ENCODE results near the gene FAAP100. TPM values are rescaled to one million over a fixed set of nuclear protein-coding genes. Genes with fewer than 3 reads are reported as not detected.
A peak's percentile ranks its signal among the peaks of the same experiment; 100 is the strongest.

The FAAP100 gene
- total RNA-seq, 1 experiment from 2014 or later = 54.7 TPM

DNA sequence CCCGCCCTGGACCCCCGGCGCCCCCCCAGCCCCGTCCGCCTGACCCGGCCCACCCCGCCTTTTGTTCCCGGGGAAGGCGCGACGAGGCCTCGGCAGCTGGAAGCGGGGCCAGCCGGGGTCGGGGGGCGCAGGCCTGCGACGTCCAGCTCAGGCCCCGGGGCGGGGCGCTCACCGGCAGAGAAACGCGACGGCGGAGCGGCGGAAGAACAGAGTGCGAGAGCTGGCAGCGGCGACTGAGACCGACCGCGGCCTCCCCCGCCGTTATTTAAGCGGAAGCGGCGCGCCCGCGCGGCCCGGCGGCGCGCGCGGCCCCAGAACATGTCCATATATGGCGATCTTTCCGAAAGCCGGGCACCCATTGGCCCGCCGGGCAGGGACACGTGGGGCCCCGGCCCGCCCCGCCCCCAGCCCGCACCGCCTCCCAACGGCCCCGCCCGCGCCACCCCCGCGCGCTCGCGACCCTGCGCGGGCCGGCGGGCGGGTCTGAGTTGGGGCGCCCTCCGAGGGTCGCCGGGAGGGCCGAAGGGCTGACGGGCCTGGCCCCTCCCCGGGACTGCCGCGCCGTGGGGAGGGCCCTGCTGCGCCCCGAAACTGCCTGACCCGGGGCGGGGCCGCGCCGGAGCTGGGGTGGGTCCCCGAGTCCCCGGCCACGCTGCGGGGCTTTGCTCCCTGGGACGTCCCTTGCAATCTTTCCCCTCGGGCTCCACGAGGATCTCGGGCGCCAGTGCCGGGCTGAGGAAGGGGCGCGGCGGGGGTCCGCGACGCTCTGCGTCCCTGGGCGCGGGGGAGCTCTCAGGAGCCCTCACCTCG lies 39.4 kb downstream of the FAAP100 start, which contains the start of gene ACTG1:
Gene ACTG1 (minus strand): TSS at position 238 of the 810 bp plus-strand sequence. CDS start 445 bp downstream, outside the sequence.
- peak within 1 kb of the TSS; percentile 94 for H3K27ac Mint-ChIP-seq
- DNase-seq (ENCODE audit: low spot score) (peak; percentile 88), ATAC-seq (peak; percentile 6)
- H3K4me1 Mint-ChIP-seq = peaks cover 41% of the 10 kb centered on the region
- peaks cover 2% of the 10 kb centered on the region; the same call in 1 of the 2 replicates for H3K9me3 Mint-ChIP-seq
- POLR2A ChIA-PET = interaction anchor here (1.1 to 2.3 kb wide), 7 partner anchors 10 to 118 kb away, joined by 4 to 12 read pairs (median 7); partner anchors contain the start of genes BAHCC1 and FAAP100
- peaks cover 38% of the 10 kb centered on the region for H3K36me3 Mint-ChIP-seq
- CTCF ChIA-PET = interaction anchor here (0.6 to 3.6 kb wide), 6 partner anchors 11 to 258 kb away, joined by 3 to 27 read pairs (median 4); partner anchors contain the start of gene FAAP100
- H3K27me3 Mint-ChIP-seq (ENCODE audit: low read depth) = peaks cover 10% of the 10 kb centered on the region; the same call in 1 of the 2 replicates
- H3K4me3 Mint-ChIP-seq = peak within 1 kb of the TSS; percentile 99
- TF ChIP-seq ZNF317 (CRISPR knock-in tag; IDR thresholded peaks at IDR 0.05; ENCODE audit: borderline replicate concordance, low read depth) (no peak), ZBTB21 (CRISPR knock-in tag; IDR thresholded peaks at IDR 0.05; ENCODE audit: borderline replicate concordance) (0 out of 2 replicates have a peak, but pooled peaks have one; percentile 68), MXD4 (CRISPR knock-in tag; IDR thresholded peaks at IDR 0.05; ENCODE audit: borderline replicate concordance) (no peak), SP1 (CRISPR knock-in tag; conservative IDR thresholded peaks at IDR 0.05) (peak; percentile 55), NR3C1 (CRISPR knock-in tag; conservative IDR thresholded peaks at IDR 0.05; ENCODE audit: low read depth) (no peak), ESRRA (CRISPR knock-in tag; IDR thresholded peaks at IDR 0.05; ENCODE audit: borderline replicate concordance) (0 out of 2 replicates have a peak, but pooled peaks have one; percentile 42), SMAD3 (CRISPR knock-in tag; IDR thresholded peaks at IDR 0.05; ENCODE audit: borderline replicate concordance) (peak; percentile 13; the same call in 1 of the 2 replicates), KAT7 (CRISPR knock-in tag; IDR thresholded peaks at IDR 0.05; ENCODE audit: borderline replicate concordance) (0 out of 2 replicates have a peak, but pooled peaks have one; percentile 35), CREB1 (CRISPR knock-in tag; IDR thresholded peaks at IDR 0.05) (no peak), ZNF423 (CRISPR knock-in tag; IDR thresholded peaks at IDR 0.05) (peak; percentile 18; the same call in 1 of the 2 replicates), CREM (CRISPR knock-in tag; IDR thresholded peaks at IDR 0.05) (no peak), NFATC4 (CRISPR knock-in tag; IDR thresholded peaks at IDR 0.05) (no peak; the same call in 1 of the 2 replicates), ATF1 (CRISPR knock-in tag; IDR thresholded peaks at IDR 0.05) (no peak)
- TF ChIP-seq, protein P1, sequence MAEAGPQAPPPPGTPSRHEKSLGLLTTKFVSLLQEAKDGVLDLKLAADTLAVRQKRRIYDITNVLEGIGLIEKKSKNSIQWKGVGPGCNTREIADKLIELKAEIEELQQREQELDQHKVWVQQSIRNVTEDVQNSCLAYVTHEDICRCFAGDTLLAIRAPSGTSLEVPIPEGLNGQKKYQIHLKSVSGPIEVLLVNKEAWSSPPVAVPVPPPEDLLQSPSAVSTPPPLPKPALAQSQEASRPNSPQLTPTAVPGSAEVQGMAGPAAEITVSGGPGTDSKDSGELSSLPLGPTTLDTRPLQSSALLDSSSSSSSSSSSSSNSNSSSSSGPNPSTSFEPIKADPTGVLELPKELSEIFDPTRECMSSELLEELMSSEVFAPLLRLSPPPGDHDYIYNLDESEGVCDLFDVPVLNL (CRISPR knock-in tag; IDR thresholded peaks at IDR 0.05; ENCODE audit: borderline replicate concordance, low read depth) = no peak
- TF ChIP-seq, protein P2, sequence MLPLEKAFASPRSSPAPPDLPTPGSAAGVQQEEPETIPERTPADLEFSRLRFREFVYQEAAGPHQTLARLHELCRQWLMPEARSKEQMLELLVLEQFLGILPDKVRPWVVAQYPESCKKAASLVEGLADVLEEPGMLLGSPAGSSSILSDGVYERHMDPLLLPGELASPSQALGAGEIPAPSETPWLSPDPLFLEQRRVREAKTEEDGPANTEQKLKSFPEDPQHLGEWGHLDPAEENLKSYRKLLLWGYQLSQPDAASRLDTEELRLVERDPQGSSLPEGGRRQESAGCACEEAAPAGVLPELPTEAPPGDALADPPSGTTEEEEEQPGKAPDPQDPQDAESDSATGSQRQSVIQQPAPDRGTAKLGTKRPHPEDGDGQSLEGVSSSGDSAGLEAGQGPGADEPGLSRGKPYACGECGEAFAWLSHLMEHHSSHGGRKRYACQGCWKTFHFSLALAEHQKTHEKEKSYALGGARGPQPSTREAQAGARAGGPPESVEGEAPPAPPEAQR (CRISPR knock-in tag; IDR thresholded peaks at IDR 0.05) = no peak
- TF ChIP-seq, protein P3, sequence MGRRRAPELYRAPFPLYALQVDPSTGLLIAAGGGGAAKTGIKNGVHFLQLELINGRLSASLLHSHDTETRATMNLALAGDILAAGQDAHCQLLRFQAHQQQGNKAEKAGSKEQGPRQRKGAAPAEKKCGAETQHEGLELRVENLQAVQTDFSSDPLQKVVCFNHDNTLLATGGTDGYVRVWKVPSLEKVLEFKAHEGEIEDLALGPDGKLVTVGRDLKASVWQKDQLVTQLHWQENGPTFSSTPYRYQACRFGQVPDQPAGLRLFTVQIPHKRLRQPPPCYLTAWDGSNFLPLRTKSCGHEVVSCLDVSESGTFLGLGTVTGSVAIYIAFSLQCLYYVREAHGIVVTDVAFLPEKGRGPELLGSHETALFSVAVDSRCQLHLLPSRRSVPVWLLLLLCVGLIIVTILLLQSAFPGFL (CRISPR knock-in tag; IDR thresholded peaks at IDR 0.05; ENCODE audit: borderline replicate concordance) = no peak
- TF ChIP-seq, protein P4, sequence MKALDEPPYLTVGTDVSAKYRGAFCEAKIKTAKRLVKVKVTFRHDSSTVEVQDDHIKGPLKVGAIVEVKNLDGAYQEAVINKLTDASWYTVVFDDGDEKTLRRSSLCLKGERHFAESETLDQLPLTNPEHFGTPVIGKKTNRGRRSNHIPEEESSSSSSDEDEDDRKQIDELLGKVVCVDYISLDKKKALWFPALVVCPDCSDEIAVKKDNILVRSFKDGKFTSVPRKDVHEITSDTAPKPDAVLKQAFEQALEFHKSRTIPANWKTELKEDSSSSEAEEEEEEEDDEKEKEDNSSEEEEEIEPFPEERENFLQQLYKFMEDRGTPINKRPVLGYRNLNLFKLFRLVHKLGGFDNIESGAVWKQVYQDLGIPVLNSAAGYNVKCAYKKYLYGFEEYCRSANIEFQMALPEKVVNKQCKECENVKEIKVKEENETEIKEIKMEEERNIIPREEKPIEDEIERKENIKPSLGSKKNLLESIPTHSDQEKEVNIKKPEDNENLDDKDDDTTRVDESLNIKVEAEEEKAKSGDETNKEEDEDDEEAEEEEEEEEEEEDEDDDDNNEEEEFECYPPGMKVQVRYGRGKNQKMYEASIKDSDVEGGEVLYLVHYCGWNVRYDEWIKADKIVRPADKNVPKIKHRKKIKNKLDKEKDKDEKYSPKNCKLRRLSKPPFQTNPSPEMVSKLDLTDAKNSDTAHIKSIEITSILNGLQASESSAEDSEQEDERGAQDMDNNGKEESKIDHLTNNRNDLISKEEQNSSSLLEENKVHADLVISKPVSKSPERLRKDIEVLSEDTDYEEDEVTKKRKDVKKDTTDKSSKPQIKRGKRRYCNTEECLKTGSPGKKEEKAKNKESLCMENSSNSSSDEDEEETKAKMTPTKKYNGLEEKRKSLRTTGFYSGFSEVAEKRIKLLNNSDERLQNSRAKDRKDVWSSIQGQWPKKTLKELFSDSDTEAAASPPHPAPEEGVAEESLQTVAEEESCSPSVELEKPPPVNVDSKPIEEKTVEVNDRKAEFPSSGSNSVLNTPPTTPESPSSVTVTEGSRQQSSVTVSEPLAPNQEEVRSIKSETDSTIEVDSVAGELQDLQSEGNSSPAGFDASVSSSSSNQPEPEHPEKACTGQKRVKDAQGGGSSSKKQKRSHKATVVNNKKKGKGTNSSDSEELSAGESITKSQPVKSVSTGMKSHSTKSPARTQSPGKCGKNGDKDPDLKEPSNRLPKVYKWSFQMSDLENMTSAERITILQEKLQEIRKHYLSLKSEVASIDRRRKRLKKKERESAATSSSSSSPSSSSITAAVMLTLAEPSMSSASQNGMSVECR (CRISPR knock-in tag; IDR thresholded peaks at IDR 0.05; ENCODE audit: borderline replicate concordance) = peak; percentile 43; the same call in 1 of the 2 replicates
- TF ChIP-seq, protein P5, sequence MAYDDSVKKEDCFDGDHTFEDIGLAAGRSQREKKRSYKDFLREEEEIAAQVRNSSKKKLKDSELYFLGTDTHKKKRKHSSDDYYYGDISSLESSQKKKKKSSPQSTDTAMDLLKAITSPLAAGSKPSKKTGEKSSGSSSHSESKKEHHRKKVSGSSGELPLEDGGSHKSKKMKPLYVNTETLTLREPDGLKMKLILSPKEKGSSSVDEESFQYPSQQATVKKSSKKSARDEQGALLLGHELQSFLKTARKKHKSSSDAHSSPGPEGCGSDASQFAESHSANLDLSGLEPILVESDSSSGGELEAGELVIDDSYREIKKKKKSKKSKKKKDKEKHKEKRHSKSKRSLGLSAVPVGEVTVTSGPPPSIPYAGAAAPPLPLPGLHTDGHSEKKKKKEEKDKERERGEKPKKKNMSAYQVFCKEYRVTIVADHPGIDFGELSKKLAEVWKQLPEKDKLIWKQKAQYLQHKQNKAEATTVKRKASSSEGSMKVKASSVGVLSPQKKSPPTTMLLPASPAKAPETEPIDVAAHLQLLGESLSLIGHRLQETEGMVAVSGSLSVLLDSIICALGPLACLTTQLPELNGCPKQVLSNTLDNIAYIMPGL (CRISPR knock-in tag; IDR thresholded peaks at IDR 0.05) = no peak
- TF ChIP-seq, protein P6, sequence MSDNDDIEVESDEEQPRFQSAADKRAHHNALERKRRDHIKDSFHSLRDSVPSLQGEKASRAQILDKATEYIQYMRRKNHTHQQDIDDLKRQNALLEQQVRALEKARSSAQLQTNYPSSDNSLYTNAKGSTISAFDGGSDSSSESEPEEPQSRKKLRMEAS (CRISPR knock-in tag; IDR thresholded peaks at IDR 0.05) = peak; percentile 16; the same call in 1 of the 2 replicates
- TF ChIP-seq, protein P7, sequence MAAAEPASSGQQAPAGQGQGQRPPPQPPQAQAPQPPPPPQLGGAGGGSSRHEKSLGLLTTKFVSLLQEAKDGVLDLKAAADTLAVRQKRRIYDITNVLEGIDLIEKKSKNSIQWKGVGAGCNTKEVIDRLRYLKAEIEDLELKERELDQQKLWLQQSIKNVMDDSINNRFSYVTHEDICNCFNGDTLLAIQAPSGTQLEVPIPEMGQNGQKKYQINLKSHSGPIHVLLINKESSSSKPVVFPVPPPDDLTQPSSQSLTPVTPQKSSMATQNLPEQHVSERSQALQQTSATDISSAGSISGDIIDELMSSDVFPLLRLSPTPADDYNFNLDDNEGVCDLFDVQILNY (CRISPR knock-in tag; IDR thresholded peaks at IDR 0.05) = 0 out of 2 replicates have a peak, but pooled peaks have one; percentile 4
- TF ChIP-seq, protein P8, sequence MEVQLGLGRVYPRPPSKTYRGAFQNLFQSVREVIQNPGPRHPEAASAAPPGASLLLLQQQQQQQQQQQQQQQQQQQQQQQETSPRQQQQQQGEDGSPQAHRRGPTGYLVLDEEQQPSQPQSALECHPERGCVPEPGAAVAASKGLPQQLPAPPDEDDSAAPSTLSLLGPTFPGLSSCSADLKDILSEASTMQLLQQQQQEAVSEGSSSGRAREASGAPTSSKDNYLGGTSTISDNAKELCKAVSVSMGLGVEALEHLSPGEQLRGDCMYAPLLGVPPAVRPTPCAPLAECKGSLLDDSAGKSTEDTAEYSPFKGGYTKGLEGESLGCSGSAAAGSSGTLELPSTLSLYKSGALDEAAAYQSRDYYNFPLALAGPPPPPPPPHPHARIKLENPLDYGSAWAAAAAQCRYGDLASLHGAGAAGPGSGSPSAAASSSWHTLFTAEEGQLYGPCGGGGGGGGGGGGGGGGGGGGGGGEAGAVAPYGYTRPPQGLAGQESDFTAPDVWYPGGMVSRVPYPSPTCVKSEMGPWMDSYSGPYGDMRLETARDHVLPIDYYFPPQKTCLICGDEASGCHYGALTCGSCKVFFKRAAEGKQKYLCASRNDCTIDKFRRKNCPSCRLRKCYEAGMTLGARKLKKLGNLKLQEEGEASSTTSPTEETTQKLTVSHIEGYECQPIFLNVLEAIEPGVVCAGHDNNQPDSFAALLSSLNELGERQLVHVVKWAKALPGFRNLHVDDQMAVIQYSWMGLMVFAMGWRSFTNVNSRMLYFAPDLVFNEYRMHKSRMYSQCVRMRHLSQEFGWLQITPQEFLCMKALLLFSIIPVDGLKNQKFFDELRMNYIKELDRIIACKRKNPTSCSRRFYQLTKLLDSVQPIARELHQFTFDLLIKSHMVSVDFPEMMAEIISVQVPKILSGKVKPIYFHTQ (CRISPR knock-in tag; IDR thresholded peaks at IDR 0.05) = no peak
